ENCODE data around the gene BICC1. TPM values are rescaled to one million over a fixed set of nuclear protein-coding genes. Genes with fewer than 3 reads are reported as not detected.

The BICC1 gene
- polyA plus RNA-seq, 3 donors = 0.02 to 0.24 (median 0.14) TPM

DNA sequence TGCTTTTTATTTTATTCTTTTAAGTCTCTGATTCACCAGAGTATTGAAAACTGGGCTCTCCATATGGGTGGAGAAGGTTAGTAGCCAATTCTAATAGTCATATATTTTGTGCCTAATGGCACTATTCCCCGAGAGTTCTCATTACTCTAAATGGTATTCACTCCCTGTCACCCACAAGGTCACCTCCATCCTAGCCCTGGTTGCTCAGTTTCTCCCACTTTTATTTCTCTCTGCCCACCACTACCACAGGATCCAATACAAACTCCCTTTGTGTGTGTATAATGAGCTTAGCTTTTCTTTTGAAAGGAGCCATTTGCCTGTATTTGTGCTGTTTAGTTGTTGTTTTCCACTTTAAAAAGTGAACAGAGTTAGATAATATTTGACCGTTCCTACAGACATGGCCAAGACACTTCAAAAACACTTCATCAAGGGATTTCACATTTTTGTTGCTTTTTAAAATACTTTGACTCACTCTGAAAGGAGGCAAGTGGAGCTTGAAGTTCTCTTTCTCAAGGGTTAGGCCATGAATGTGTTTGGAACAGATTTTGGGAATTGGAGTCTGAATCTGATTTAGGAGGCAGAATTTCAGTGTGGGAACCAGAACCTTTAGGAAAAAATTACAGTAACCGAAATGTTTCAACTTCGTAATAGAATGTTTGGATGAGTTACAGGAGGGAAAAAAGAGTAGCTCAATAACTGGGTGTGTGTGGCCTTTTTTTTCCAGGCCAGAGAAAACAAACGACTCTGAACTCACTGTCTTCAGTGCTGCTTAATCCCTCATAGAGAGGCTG lies 321.3 kb downstream of the BICC1 start:
- peaks cover 0 to 5% (median 1%) of the 10 kb centered on the region in 3 donors for H3K27me3 Mint-ChIP-seq (ENCODE audit: low read depth in 3 of 3)
- Histone ChIP-seq H3K4me2 (replicated peaks; ENCODE audit: extremely low read depth, low read length, poor library complexity, severe bottlenecking) (no peak overlapping the region), H3K9ac (ENCODE audit: insufficient read depth, low read length, poor library complexity, severe bottlenecking) (no peak overlapping the region), H3K27me3 (ENCODE audit: control insufficient read depth in 2 of 2, insufficient read depth in 2 of 2, low read length in 2 of 2) (no peaks in the 10 kb centered on the region), H3K9me3 (replicated peaks in 1 of 2; ENCODE audit: control insufficient read depth in 1 of 2, insufficient read depth in 1 of 2, low read length in 2 of 2) (no peaks in the 10 kb centered on the region), H2AFZ (ENCODE audit: insufficient read depth, low read depth, low read length, poor library complexity, severe bottlenecking) (no peak overlapping the region), H4K20me1 (ENCODE audit: insufficient read depth, low read length) (no peaks in the 10 kb centered on the region), H3K79me2 (ENCODE audit: insufficient read depth, low read length) (no peaks in the 10 kb centered on the region), H3K36me3 (replicated peaks in 1 of 2; ENCODE audit: control insufficient read depth in 1 of 2, insufficient read depth in 2 of 2, low read length in 2 of 2) (no peaks in the 10 kb centered on the region), H3K4me3 (replicated peaks in 1 of 3; ENCODE audit: low read depth in 2 of 3, low read length in 3 of 3) (no peak overlapping the region), H3K4me1 (ENCODE audit: control insufficient read depth in 1 of 2, insufficient read depth in 2 of 2, low read length in 2 of 2) (no peaks in the 10 kb centered on the region), H3K27ac (ENCODE audit: low read depth in 1 of 2, low read length in 2 of 2) (no peak overlapping the region)
- 100% methylated on average over 2 of the region's 5 CpGs for WGBS (ENCODE audit: insufficient coverage)
- no peaks in the 10 kb centered on the region for H3K36me3 Mint-ChIP-seq
- H3K27ac Mint-ChIP-seq = no peak overlapping the region
- TF ChIP-seq, protein P1, sequence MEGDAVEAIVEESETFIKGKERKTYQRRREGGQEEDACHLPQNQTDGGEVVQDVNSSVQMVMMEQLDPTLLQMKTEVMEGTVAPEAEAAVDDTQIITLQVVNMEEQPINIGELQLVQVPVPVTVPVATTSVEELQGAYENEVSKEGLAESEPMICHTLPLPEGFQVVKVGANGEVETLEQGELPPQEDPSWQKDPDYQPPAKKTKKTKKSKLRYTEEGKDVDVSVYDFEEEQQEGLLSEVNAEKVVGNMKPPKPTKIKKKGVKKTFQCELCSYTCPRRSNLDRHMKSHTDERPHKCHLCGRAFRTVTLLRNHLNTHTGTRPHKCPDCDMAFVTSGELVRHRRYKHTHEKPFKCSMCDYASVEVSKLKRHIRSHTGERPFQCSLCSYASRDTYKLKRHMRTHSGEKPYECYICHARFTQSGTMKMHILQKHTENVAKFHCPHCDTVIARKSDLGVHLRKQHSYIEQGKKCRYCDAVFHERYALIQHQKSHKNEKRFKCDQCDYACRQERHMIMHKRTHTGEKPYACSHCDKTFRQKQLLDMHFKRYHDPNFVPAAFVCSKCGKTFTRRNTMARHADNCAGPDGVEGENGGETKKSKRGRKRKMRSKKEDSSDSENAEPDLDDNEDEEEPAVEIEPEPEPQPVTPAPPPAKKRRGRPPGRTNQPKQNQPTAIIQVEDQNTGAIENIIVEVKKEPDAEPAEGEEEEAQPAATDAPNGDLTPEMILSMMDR (IDR thresholded peaks at IDR 0.05) = no peak
- no peak overlapping the region for H3K4me3 Mint-ChIP-seq
- no peak for DNase-seq
- H3K4me1 Mint-ChIP-seq = no peaks in the 10 kb centered on the region
- intact Hi-C loops (cut with micrococcal nuclease) = no loop called here
- peaks cover 0 to 3% (median 0%) of the 10 kb centered on the region in 7 donors for H3K9me3 Mint-ChIP-seq

DNA sequence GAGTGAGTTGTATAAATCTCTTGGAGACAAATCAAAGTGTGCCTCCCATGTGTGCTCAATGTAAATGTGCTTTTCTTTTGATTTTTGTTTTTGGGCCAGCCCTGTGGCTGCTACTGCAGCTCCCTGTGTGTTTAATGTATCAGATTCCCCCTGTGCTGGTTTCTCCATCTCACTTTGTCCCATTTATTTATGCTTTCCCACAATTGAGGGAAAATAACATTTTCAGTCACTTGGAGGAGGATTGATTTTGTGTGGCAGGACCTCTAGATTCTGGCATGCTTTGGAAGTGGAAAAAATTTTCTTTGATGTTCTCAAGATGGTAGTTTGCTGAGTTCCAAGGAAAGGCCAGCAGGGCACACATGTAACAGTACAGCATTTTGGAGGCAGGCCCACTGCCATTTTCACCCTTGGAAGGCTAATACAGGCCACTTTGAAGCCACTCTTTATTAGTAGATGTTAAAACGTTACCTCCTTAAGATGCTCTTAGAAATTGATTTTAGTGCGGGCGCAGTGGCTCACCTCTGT lies 323.6 kb downstream of the BICC1 start:
- H3K36me3 Mint-ChIP-seq = no peaks in the 10 kb centered on the region
- H3K27me3 Mint-ChIP-seq (ENCODE audit: low read depth in 3 of 3) = peaks cover 1 to 5% (median 2%) of the 10 kb centered on the region in 3 donors
- no peak overlapping the region for H3K4me3 Mint-ChIP-seq
- no peak overlapping the region for H3K27ac Mint-ChIP-seq
- no peaks in the 10 kb centered on the region for H3K4me1 Mint-ChIP-seq
- Histone ChIP-seq H3K79me2 (ENCODE audit: insufficient read depth, low read length) (no peaks in the 10 kb centered on the region), H3K4me3 (replicated peaks in 1 of 3; ENCODE audit: low read depth in 2 of 3, low read length in 3 of 3) (no peak overlapping the region), H3K27ac (ENCODE audit: low read depth in 1 of 2, low read length in 2 of 2) (no peak overlapping the region), H3K9me3 (replicated peaks in 1 of 2; ENCODE audit: control insufficient read depth in 1 of 2, insufficient read depth in 1 of 2, low read length in 2 of 2) (no peaks in the 10 kb centered on the region), H4K20me1 (ENCODE audit: insufficient read depth, low read length) (no peaks in the 10 kb centered on the region), H3K27me3 (ENCODE audit: control insufficient read depth in 2 of 2, insufficient read depth in 2 of 2, low read length in 2 of 2) (no peaks in the 10 kb centered on the region), H3K4me2 (replicated peaks; ENCODE audit: extremely low read depth, low read length, poor library complexity, severe bottlenecking) (no peak overlapping the region), H3K9ac (ENCODE audit: insufficient read depth, low read length, poor library complexity, severe bottlenecking) (no peak overlapping the region), H2AFZ (ENCODE audit: insufficient read depth, low read depth, low read length, poor library complexity, severe bottlenecking) (no peak overlapping the region), H3K36me3 (replicated peaks in 1 of 2; ENCODE audit: control insufficient read depth in 1 of 2, insufficient read depth in 2 of 2, low read length in 2 of 2) (no peaks in the 10 kb centered on the region), H3K4me1 (ENCODE audit: control insufficient read depth in 1 of 2, insufficient read depth in 2 of 2, low read length in 2 of 2) (no peaks in the 10 kb centered on the region)
- TF ChIP-seq, protein P1 (IDR thresholded peaks at IDR 0.05) = no peak
- intact Hi-C loops (cut with micrococcal nuclease) = no loop called here
- H3K9me3 Mint-ChIP-seq = peaks cover 0 to 5% (median 0%) of the 10 kb centered on the region in 7 donors
- WGBS (ENCODE audit: insufficient coverage) = no CpG with 5 or more reads among the region's 3 CpGs
- DNase-seq = no peak
